ENCODE measurements around the gene LCN2. TPM values are rescaled to one million over a fixed set of nuclear protein-coding genes. Genes with fewer than 3 reads are reported as not detected.

Gene LCN2
- total and polyA plus RNA-seq, 7 donors, result 0.08 to 2.1 (median 0.80) TPM; not detected in 1

DNA sequence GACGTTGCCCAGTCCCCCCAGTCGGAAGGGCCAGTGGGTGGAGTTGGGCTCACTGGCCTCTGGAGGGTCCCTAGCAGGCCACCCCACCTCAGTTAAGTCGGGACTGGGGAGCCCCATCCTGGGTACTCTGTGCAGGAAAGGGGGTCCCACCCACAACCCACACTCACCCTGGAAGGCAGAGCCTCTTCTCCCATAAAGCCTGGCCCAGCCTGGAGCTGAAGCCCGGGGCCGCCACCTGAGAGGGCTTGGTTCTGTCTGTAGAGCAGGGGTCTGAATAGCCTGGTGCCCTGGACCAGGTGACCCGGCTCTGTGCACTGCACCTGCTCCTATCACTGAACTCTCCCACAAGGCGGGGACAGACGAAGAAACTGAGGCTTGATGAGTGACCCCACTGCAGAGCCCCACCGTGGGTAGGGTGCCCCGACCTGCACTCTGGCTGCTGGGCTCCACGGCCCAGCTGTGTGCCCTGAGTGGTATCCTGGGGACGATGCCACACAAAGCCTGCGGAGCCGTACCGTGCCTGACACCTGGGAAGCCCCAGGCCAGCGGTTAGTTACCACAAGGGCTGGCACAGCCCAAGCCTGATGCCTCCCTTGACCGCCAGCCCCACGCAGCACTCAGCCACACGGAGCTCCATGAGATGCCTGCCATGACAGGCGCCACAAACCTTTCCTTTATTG, 29.1 kb upstream of the LCN2 start:
- peak; percentile 13 to 48 for DNase-seq
- Histone ChIP-seq H3K4me1 (peaks cover 5% of the 10 kb centered on the region), H3K27ac (no peak overlapping the region), H3K36me3 (ENCODE audit: insufficient read depth in 1 of 2, low read depth in 1 of 2) (peaks cover 0 to 53% of the 10 kb centered on the region in 2 donors), H3K9me3 (no peaks in the 10 kb centered on the region), H3K27me3 (ENCODE audit: insufficient read depth in 3 of 3, low read length in 2 of 3) (no peaks in the 10 kb centered on the region), H3K4me3 (no peak overlapping the region)
- intact Hi-C loops (cut with DNase I), result no loop called here
- WGBS, 3 donors, result 76 to 85% (median 80%) methylated on average over 19 to 20 of the region's 20 CpGs
- no peak for TF ChIP-seq CTCF (IDR thresholded peaks at IDR 0.05)
- no peak for ATAC-seq

DNA sequence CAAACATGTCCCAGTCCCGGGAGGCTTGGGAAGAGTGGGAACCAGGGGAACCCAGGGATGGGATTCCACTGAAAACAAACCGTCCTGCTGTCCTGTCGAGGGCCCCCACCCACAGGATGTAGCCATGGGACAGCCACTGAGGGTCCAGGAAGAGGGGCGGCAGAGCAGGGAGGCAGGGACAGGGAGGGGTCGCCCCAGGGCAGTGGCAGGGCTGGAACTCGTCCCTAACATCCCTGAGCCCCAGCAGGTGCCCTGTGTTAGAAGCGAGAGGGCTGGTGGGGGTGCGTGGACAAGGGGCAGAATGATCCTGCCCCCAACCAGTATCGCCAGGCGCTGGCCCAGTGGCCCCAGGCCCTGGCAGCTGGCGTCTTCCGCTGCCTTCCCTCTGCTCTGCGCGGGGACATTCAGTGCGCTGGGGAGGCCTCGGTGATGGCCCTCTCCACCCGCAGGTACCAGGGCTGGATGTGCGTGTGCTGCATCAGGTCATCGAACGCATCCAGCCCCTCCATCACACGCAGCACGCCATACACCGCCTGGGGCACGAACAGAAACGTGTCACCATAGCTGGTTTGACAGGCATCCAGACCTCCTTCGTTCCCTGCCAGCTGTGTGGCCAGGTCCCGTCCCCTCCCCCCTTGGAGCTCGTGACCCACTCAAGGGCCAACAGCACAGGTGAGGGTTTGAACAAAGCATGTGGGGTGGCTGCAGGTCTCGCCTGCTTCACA, 28.4 kb upstream of the LCN2 start:
- DNase-seq (peak; percentile 9 to 54), ATAC-seq (peak in 1 of 4 donors; percentile 9)
- no peak for TF ChIP-seq CTCF (IDR thresholded peaks at IDR 0.05)
- Histone ChIP-seq H3K27me3 (ENCODE audit: insufficient read depth in 3 of 3, low read length in 2 of 3) (no peaks in the 10 kb centered on the region), H3K27ac (no peak overlapping the region), H3K4me3 (no peak overlapping the region), H3K4me1 (peaks cover 12% of the 10 kb centered on the region), H3K9me3 (no peaks in the 10 kb centered on the region), H3K36me3 (ENCODE audit: insufficient read depth in 1 of 2, low read depth in 1 of 2) (peaks cover 0 to 58% of the 10 kb centered on the region in 2 donors)
- intact Hi-C loops (cut with DNase I), result no loop called here
- WGBS, 3 donors, result 70 to 78% (median 73%) methylated on average over 27 to 29 of the region's 29 CpGs

DNA sequence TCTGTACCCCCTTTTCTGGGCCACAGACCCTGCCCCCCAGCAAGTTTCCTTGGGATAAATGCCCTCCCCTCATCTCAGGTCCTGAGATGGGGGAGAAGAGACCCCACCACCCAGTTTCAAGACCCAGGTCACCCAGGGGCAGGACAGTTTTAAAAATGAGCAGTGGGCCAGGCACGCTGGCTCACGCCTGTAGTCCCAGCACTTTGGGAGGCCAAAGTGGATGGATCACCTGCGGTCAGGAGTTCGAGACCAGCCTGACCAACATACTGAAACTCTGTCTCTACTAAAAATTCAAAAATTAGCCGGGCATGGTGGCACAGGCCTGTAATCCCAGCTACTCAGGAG, 27.8 kb upstream of the LCN2 start:
- peaks cover 18% of the 10 kb centered on the region for H3K4me1 ChIP-seq
- 92 to 96% (median 93%) methylated on average over 5 of the region's 5 CpGs for WGBS, 3 donors
- H3K36me3 ChIP-seq (ENCODE audit: insufficient read depth in 1 of 2, low read depth in 1 of 2), result peaks cover 0 to 59% of the 10 kb centered on the region in 2 donors

GRCh38 chr9:128121924-128122808, 27.1 kb upstream of the LCN2 start:
- ATAC-seq (no peak), DNase-seq (peak; percentile 10 to 46)
- Histone ChIP-seq H3K4me1 (peaks cover 23% of the 10 kb centered on the region), H3K9me3 (no peaks in the 10 kb centered on the region), H3K36me3 (ENCODE audit: insufficient read depth in 1 of 2, low read depth in 1 of 2) (peaks cover 0 to 59% of the 10 kb centered on the region in 2 donors), H3K27me3 (ENCODE audit: insufficient read depth in 3 of 3, low read length in 2 of 3) (no peaks in the 10 kb centered on the region), H3K4me3 (no peak overlapping the region), H3K27ac (no peak overlapping the region)
- intact Hi-C loops (cut with DNase I), result no loop called here
- TF ChIP-seq CTCF (IDR thresholded peaks at IDR 0.05), result no peak
- WGBS, 3 donors, result 77 to 88% (median 80%) methylated on average over 27 of the region's 27 CpGs

More for the DNA sequence above, 27.8 kb upstream of the LCN2 start:
- ATAC-seq (no peak), DNase-seq (peak in 1 of 2 donors; percentile 0)
- TF ChIP-seq CTCF (IDR thresholded peaks at IDR 0.05), result no peak
- Histone ChIP-seq H3K4me3 (no peak overlapping the region), H3K27me3 (ENCODE audit: insufficient read depth in 3 of 3, low read length in 2 of 3) (no peaks in the 10 kb centered on the region), H3K27ac (no peak overlapping the region), H3K9me3 (no peaks in the 10 kb centered on the region)
- intact Hi-C loops (cut with DNase I), result no loop called here
